H9 (cell line): ENCODE measurements around the gene MAP1LC3B. TPM values are rescaled to one million over a fixed set of nuclear protein-coding genes. Genes with fewer than 3 reads are reported as not detected.

Experiments used
- DNase-seq: peaks from one replicate; pipeline ENCODE4 v3.0.0-alpha.2; 2017
- H2AFZ ChIP-seq: one replicate; pipeline ENCODE4 v1.6.1; 2013; ENCODE audit warnings: mild to moderate bottlenecking, low read length, control low read depth, moderate library complexity
- H2AK5ac ChIP-seq: 2 replicates; pipeline ENCODE4 v1.6.1; 2013; ENCODE audit warnings: low read length, control low read depth, mixed read lengths; ENCODE audit not compliant: insufficient read length
- H2BK120ac ChIP-seq: one replicate; pipeline ENCODE4 v1.6.1; 2013; ENCODE audit warnings: low read depth, mild to moderate bottlenecking, low read length, control low read depth, inconsistent platforms; ENCODE audit not compliant: poor library complexity, severe bottlenecking
- H2BK12ac ChIP-seq: 2 replicates; pipeline ENCODE4 v1.6.1; 2013; ENCODE audit warnings: low read length, control low read depth, mixed read lengths, low read depth; ENCODE audit not compliant: insufficient read length
- H2BK15ac ChIP-seq: 2 replicates; pipeline ENCODE4 v1.6.1; 2013; ENCODE audit warnings: low read depth, low read length, control low read depth
- H2BK20ac ChIP-seq: one replicate; pipeline ENCODE4 v1.6.1; 2013; ENCODE audit warnings: low read depth, mild to moderate bottlenecking, low read length, control low read depth, inconsistent platforms; ENCODE audit not compliant: poor library complexity, severe bottlenecking
- H2BK5ac ChIP-seq: 2 replicates; pipeline ENCODE4 v1.6.1; 2013; ENCODE audit warnings: low read length, control low read depth, mixed read lengths; ENCODE audit not compliant: insufficient read length
- H3K14ac ChIP-seq: 2 replicates; pipeline ENCODE4 v1.6.1; 2013; ENCODE audit warnings: low read length, control low read depth; ENCODE audit not compliant: insufficient read depth
- H3K18ac ChIP-seq: 2 replicates; pipeline ENCODE4 v1.6.1; 2013; ENCODE audit warnings: low read depth, mild to moderate bottlenecking, mixed read lengths, low read length, control low read depth; ENCODE audit not compliant: insufficient read length
- H3K23ac ChIP-seq: 2 replicates; pipeline ENCODE4 v1.6.1; 2013; ENCODE audit warnings: low read length, control low read depth, mixed read lengths, low read depth; ENCODE audit not compliant: insufficient read length
- H3K23me2 ChIP-seq: 2 replicates; pipeline ENCODE4 v1.6.1; 2013; ENCODE audit warnings: low read depth, mild to moderate bottlenecking, mixed read lengths, low read length, control low read depth; ENCODE audit not compliant: insufficient read length, poor library complexity, severe bottlenecking
- H3K27ac ChIP-seq: 2 replicates; pipeline ENCODE4 v1.5.1; 2013; ENCODE audit warnings: low read length, control low read depth, mixed read lengths, low read depth; ENCODE audit not compliant: insufficient read length
- H3K27me3 ChIP-seq: 2 replicates; pipeline ENCODE4 v1.6.1; 2013; ENCODE audit warnings: low read length, control low read depth, inconsistent platforms; ENCODE audit not compliant: insufficient read depth
- H3K4ac ChIP-seq: 2 replicates; pipeline ENCODE4 v1.6.1; 2013; ENCODE audit warnings: low read depth, mild to moderate bottlenecking, control low read depth, inconsistent platforms, low read length, moderate library complexity
- H3K4me1 ChIP-seq: 2 replicates; pipeline ENCODE4 v1.6.1; 2013; ENCODE audit warnings: low read length, control low read depth, inconsistent platforms; ENCODE audit not compliant: insufficient read depth
- H3K4me2 ChIP-seq: 2 replicates; pipeline ENCODE4 v1.6.1; 2013; ENCODE audit warnings: low read length, control low read depth, mixed read lengths; ENCODE audit not compliant: insufficient read length, insufficient read depth
- H3K56ac ChIP-seq: 2 replicates; pipeline ENCODE4 v1.6.1; 2013; ENCODE audit warnings: low read depth, mild to moderate bottlenecking, mixed read lengths, low read length, control low read depth; ENCODE audit not compliant: insufficient read length
- H3K79me1 ChIP-seq: 2 replicates; pipeline ENCODE4 v1.6.1; 2013; ENCODE audit warnings: low read depth, mild to moderate bottlenecking, moderate library complexity, low read length, control low read depth, inconsistent platforms; ENCODE audit not compliant: insufficient read depth, poor library complexity, severe bottlenecking
- H3K79me2 ChIP-seq: 2 replicates; pipeline ENCODE4 v1.6.1; 2013; ENCODE audit warnings: low read length, control low read depth, inconsistent platforms; ENCODE audit not compliant: insufficient read depth
- H3K9ac ChIP-seq: 2 replicates; pipeline ENCODE4 v1.6.1; 2013; ENCODE audit warnings: low read length, control low read depth, mixed read lengths; ENCODE audit not compliant: insufficient read length; ENCODE audit errors: extremely low read depth
- H3K9me3 ChIP-seq: one replicate; pipeline ENCODE4 v1.6.1; 2013; ENCODE audit warnings: low read depth, low read length, inconsistent platforms; ENCODE audit not compliant: control insufficient read depth
- H3T11ph ChIP-seq: one replicate; pipeline ENCODE4 v1.6.1; 2013; ENCODE audit warnings: mild to moderate bottlenecking, low read length, control low read depth, inconsistent platforms
- H4K20me1 ChIP-seq: one replicate; pipeline ENCODE4 v1.6.1; 2013; ENCODE audit not compliant: control insufficient read depth, insufficient read length, insufficient read depth
- H4K5ac ChIP-seq: 2 replicates; pipeline ENCODE4 v1.6.1; 2013; ENCODE audit warnings: low read depth, mild to moderate bottlenecking, mixed read lengths, low read length, control low read depth; ENCODE audit not compliant: insufficient read length
- H4K8ac ChIP-seq: replicated peaks from 2 replicates; pipeline ENCODE4 v1.6.1; 2013; ENCODE audit warnings: low read length, control low read depth, mixed read lengths, low read depth; ENCODE audit not compliant: insufficient read length
- H4K91ac ChIP-seq: 2 replicates; pipeline ENCODE4 v1.6.1; 2013; ENCODE audit warnings: low read depth, mild to moderate bottlenecking, moderate library complexity, mixed read lengths, low read length, control low read depth; ENCODE audit not compliant: insufficient read length
- H3K27ac Mint-ChIP-seq, 3 experiments: 2 replicates in 2 of 3; 3 replicates in 1 of 3; pipeline ENCODE4 v1.8.0; 2020 to 2021; ENCODE audit warnings: mixed read lengths in 3 of 3, mild to moderate bottlenecking in 1 of 3, moderate library complexity in 1 of 3
- H3K27me3 Mint-ChIP-seq: 2 replicates; pipeline ENCODE4 v1.8.0; 2021; ENCODE audit warnings: low read depth, mild to moderate bottlenecking, moderate library complexity, mixed read lengths
- H3K36me3 Mint-ChIP-seq, 3 experiments: 2 replicates in 2 of 3; 3 replicates in 1 of 3; pipeline ENCODE4 v1.8.0; 2020 to 2021; ENCODE audit warnings: low read depth in 3 of 3, mixed read lengths in 3 of 3; ENCODE audit not compliant: insufficient read depth in 1 of 3
- H3K4me1 Mint-ChIP-seq, 2 experiments: 2 replicates each; pipeline ENCODE4 v1.8.0; 2020; ENCODE audit warnings: mixed read lengths in 2 of 2
- H3K4me3 Mint-ChIP-seq, 2 experiments: 2 replicates in 1 of 2; 3 replicates in 1 of 2; pipeline ENCODE4 v1.8.0; 2020 to 2021; ENCODE audit warnings: mild to moderate bottlenecking in 2 of 2, mixed read lengths in 2 of 2, moderate library complexity in 1 of 2
- H3K9me3 Mint-ChIP-seq, 2 experiments: 2 replicates in 1 of 2; 3 replicates in 1 of 2; pipeline ENCODE4 v1.8.0; 2020; ENCODE audit warnings: mild to moderate bottlenecking in 2 of 2, mixed read lengths in 2 of 2, moderate library complexity in 1 of 2
- CTCF ChIP-seq: fragments of 200-600 bp; sonication (generic); conservative IDR thresholded peaks from 3 replicates; pipeline ENCODE4 v1.8.0; 2021; ENCODE audit warnings: antibody characterized with exemption, mild to moderate bottlenecking
- WGBS: extraction: QIAGEN DNeasy Blood & Tissue Kit; methylation state at CpG from one replicate; pipeline ENCODE4 v1.1.7; 2013; ENCODE audit warnings: missing lambda C conversion rate, low lambda C conversion rate, mixed read lengths; ENCODE audit not compliant: insufficient read length; ENCODE audit errors: extremely low coverage; 5-methylcytosine and 5-hydroxymethylcytosine counted together
- total RNA-seq: library from RNA; stranded (reverse); gene quantifications from 2 replicates; pipeline ENCODE4 v1.2.1, GENCODE V29; 2021

The MAP1LC3B gene
- total RNA-seq, 1 experiment from 2014 or later: 47.1 TPM

GRCh38 chr16:87363771-87364455 is 28.2 kb upstream of the MAP1LC3B start:
- Histone ChIP-seq H2AFZ (no peak overlapping the region), H4K5ac (no peak overlapping the region), H3K9ac (no peak overlapping the region), H4K20me1 (no peaks in the 10 kb centered on the region), H2BK20ac (no peak overlapping the region), H3K4ac (no peak overlapping the region), H3K9me3 (no peaks in the 10 kb centered on the region), H3K79me1 (peaks cover 5% of the 10 kb centered on the region), H4K91ac (no peak overlapping the region), H3K79me2 (no peaks in the 10 kb centered on the region; the same call in 1 of the 2 replicates), H2BK120ac (no peak overlapping the region), H2BK15ac (no peak overlapping the region), H3K4me1 (no peaks in the 10 kb centered on the region), H2AK5ac (no peak overlapping the region), H3T11ph (no peak overlapping the region), H4K8ac (no peak overlapping the region), H3K14ac (no peak overlapping the region; the same call in 1 of the 2 replicates), H3K27ac (no peak overlapping the region), H3K27me3 (no peaks in the 10 kb centered on the region), H2BK12ac (no peak overlapping the region), H3K18ac (no peak overlapping the region), H3K23ac (no peak overlapping the region), H3K56ac (no peak overlapping the region), H2BK5ac (no peak overlapping the region), H3K23me2 (no peaks in the 10 kb centered on the region), H3K4me2 (no peak overlapping the region)
- Mint-ChIP-seq H3K36me3 (peaks cover 3 to 34% (median 16%) of the 10 kb centered on the region in 3 experiments; a peak in 6 of 7 replicates), H3K4me1 (peaks cover 5 to 9% of the 10 kb centered on the region in 2 experiments; a peak in 2 of 4 replicates), H3K9me3 (no peaks in the 10 kb centered on the region), H3K27me3 (no peaks in the 10 kb centered on the region), H3K27ac (peak overlapping the region; percentile 9 to 68 (median 20); a peak in 4 of 7 replicates), H3K4me3 (no peak overlapping the region)
- DNase-seq: no peak
- no CpG with 5 or more reads among the region's 17 CpGs for WGBS
- no peak for TF ChIP-seq CTCF
